IMR-90 (cell line): ENCODE results near the gene P2RX5. TPM values are rescaled to one million over a fixed set of nuclear protein-coding genes. Genes with fewer than 3 reads are reported as not detected.

Experiments used
- ATAC-seq: fragments of 200-7000 bp; cut with Tn5 transposase; 2 replicates; pipeline ENCODE4 v1.9.1; 2020; ENCODE audit warnings: low read depth, mild to moderate bottlenecking, moderate library complexity
- BruUV-seq: library from RNA; stranded (reverse); fragments of 400-500 nt; replicated peaks from 2 replicates; lab custom pipeline; 2021; lab: Mats Ljungman, UMichigan
- CTCF ChIA-PET: fragments of 300-600 bp; formaldehyde crosslinking; extraction: SDS; loops from one replicate; lab custom pipeline; 2021; ENCODE audit warnings: antibody characterized with exemption; lab: Yijun Ruan, JAX
- POLR2A ChIA-PET: fragments of 300-600 bp; sonication (Branson Sonifier 250); formaldehyde crosslinking; loops from one replicate; lab custom pipeline; 2022; ENCODE audit warnings: antibody characterized with exemption; ENCODE audit not compliant: unreplicated experiment; lab: Charles Lee
- DNase-seq: peaks from one replicate; pipeline ENCODE4 v3.0.0; 2013
- H2AFZ ChIP-seq: replicated peaks from 2 replicates; pipeline ENCODE3; 2013; ENCODE audit warnings: low read length, mild to moderate bottlenecking; ENCODE audit not compliant: poor library complexity
- H2AK5ac ChIP-seq: 2 replicates; pipeline ENCODE4 v1.6.1; 2013; ENCODE audit warnings: low read depth, low read length, inconsistent platforms
- H2AK9ac ChIP-seq: replicated peaks from 2 replicates; pipeline ENCODE3; 2013; ENCODE audit warnings: mild to moderate bottlenecking, low read depth, low read length, moderate library complexity; ENCODE audit not compliant: poor library complexity
- H2BK120ac ChIP-seq: 2 replicates; pipeline ENCODE4 v1.6.1; 2013; ENCODE audit warnings: low read depth, low read length, inconsistent platforms
- H2BK15ac ChIP-seq: 3 replicates; pipeline ENCODE4 v1.6.1; 2013; ENCODE audit warnings: low read depth, low read length, inconsistent platforms
- H2BK20ac ChIP-seq: 2 replicates; pipeline ENCODE4 v1.6.1; 2013; ENCODE audit warnings: low read depth, mild to moderate bottlenecking, inconsistent platforms, low read length, moderate library complexity
- H2BK5ac ChIP-seq: 2 replicates; pipeline ENCODE4 v1.6.1; 2013; ENCODE audit warnings: mild to moderate bottlenecking, low read depth, low read length, inconsistent platforms; ENCODE audit not compliant: poor library complexity, severe bottlenecking
- H3K14ac ChIP-seq: replicated peaks from 2 replicates; pipeline ENCODE4 v1.6.1; 2013; ENCODE audit warnings: low read depth, low read length, inconsistent platforms
- H3K18ac ChIP-seq: 2 replicates; pipeline ENCODE4 v1.6.1; 2013; ENCODE audit warnings: low read depth, low read length, control low read depth
- H3K23ac ChIP-seq: 2 replicates; pipeline ENCODE4 v1.6.1; 2013; ENCODE audit warnings: low read depth, low read length, inconsistent platforms
- H3K27ac ChIP-seq: 2 replicates; pipeline ENCODE4 v1.5.1; 2013; ENCODE audit warnings: mild to moderate bottlenecking, control low read depth, low read length; ENCODE audit not compliant: insufficient read depth
- H3K27me3 ChIP-seq: 2 replicates; pipeline ENCODE4 v1.6.1; 2013; ENCODE audit warnings: low read length; ENCODE audit not compliant: control insufficient read depth, insufficient read depth
- H3K36me3 ChIP-seq: 2 replicates; pipeline ENCODE4 v1.6.1; 2013; ENCODE audit warnings: low read length, mixed read lengths; ENCODE audit not compliant: control insufficient read depth, insufficient read depth
- H3K4ac ChIP-seq: 2 replicates; pipeline ENCODE4 v1.6.1; 2013; ENCODE audit warnings: low read depth, low read length, inconsistent platforms
- H3K4me1 ChIP-seq: 2 replicates; pipeline ENCODE4 v1.6.1; 2013; ENCODE audit warnings: low read length, mixed read lengths; ENCODE audit not compliant: control insufficient read depth, insufficient read depth
- H3K4me2 ChIP-seq: 2 replicates; pipeline ENCODE4 v1.6.1; 2013; ENCODE audit warnings: low read depth, mild to moderate bottlenecking, control low read depth, low read length, moderate library complexity
- H3K4me3 ChIP-seq: 2 replicates; pipeline ENCODE4 v1.5.1; 2013; ENCODE audit warnings: low read depth, mild to moderate bottlenecking, control low read depth, low read length, moderate library complexity; ENCODE audit not compliant: insufficient read depth
- H3K56ac ChIP-seq: 2 replicates; pipeline ENCODE4 v1.6.1; 2013; ENCODE audit warnings: low read length, inconsistent platforms; ENCODE audit not compliant: insufficient read depth; ENCODE audit errors: extremely low read depth
- H3K79me1 ChIP-seq, 2 experiments: 2 replicates each; pipeline ENCODE4 v1.6.1; 2013; ENCODE audit warnings: low read length in 2 of 2, inconsistent platforms in 1 of 2, low read depth in 1 of 2
- H3K9ac ChIP-seq: 2 replicates; pipeline ENCODE4 v1.6.1; 2013; ENCODE audit warnings: low read depth, low read length, control low read depth
- H3K9me1 ChIP-seq: 2 replicates; pipeline ENCODE4 v1.6.1; 2013; ENCODE audit warnings: low read length, inconsistent platforms; ENCODE audit not compliant: insufficient read depth
- H3K9me3 ChIP-seq: 2 replicates; pipeline ENCODE4 v1.6.1; 2013; ENCODE audit warnings: low read length; ENCODE audit not compliant: control insufficient read depth, insufficient read depth
- H4K20me1 ChIP-seq: 2 replicates; pipeline ENCODE4 v1.6.1; 2013; ENCODE audit warnings: low read length, inconsistent platforms; ENCODE audit not compliant: insufficient read depth
- H4K5ac ChIP-seq: 2 replicates; pipeline ENCODE4 v1.6.1; 2013; ENCODE audit warnings: mild to moderate bottlenecking, low read depth, low read length, control low read depth
- H4K8ac ChIP-seq, 2 experiments: 2 replicates each; pipeline ENCODE4 v1.6.1; 2013; ENCODE audit warnings: low read depth in 2 of 2, low read length in 2 of 2, control low read depth in 1 of 2, inconsistent platforms in 1 of 2
- H4K91ac ChIP-seq: 2 replicates; pipeline ENCODE4 v1.6.1; 2013; ENCODE audit warnings: low read depth, low read length, inconsistent platforms; ENCODE audit not compliant: insufficient read depth
- BHLHE40 ChIP-seq: fragments of 150-350 bp; IDR thresholded peaks from 2 replicates; pipeline ENCODE4 v1.6.1; 2016; ENCODE audit warnings: mild to moderate bottlenecking, low read depth, low read length
- FOS ChIP-seq: fragments of 150-350 bp; IDR thresholded peaks from 2 replicates; pipeline ENCODE4 v1.6.1; 2016; ENCODE audit warnings: low read depth, low read length
- MAZ ChIP-seq: IDR thresholded peaks from 2 replicates; pipeline ENCODE4 v1.6.1; 2012; ENCODE audit warnings: low read depth, mild to moderate bottlenecking, low read length, improper control_type of control experiment, moderate library complexity, borderline replicate concordance
- MXI1 ChIP-seq: IDR thresholded peaks from 2 replicates; pipeline ENCODE4 v1.6.1; 2012; ENCODE audit warnings: low read depth, mild to moderate bottlenecking, low read length, moderate library complexity, borderline replicate concordance
- WGBS, 2 experiments: methylation state at CpG; one replicate each; pipeline versions ENCODE4 v1.1.5 to v1.1.7; 2013; ENCODE audit warnings: missing lambda C conversion rate in 2 of 2; ENCODE audit not compliant: insufficient read length in 1 of 2; ENCODE audit errors: extremely low coverage in 2 of 2; 5-methylcytosine and 5-hydroxymethylcytosine counted together
- dilution Hi-C: fragments of 300-500 bp; cut with HindIII; formaldehyde crosslinking; loops from one replicate; pipeline ENCODE4 v1.14.3; 2018; ENCODE audit warnings: low sequenced_read_pairs; ENCODE audit not compliant: unreplicated experiment
- in situ Hi-C: fragments of 300-500 bp; cut with MboI; formaldehyde crosslinking; loops from 3 replicates; pipeline ENCODE4 v1.14.3; 2019; ENCODE audit warnings: low sequenced_read_pairs, inconsistent platforms, mixed read lengths
- intact Hi-C: fragments of 100-400 bp; cut with micrococcal nuclease; formaldehyde crosslinking; loops from 2 replicates; pipeline ENCODE4 v1.10.0; 2022
- polyA plus RNA-seq, 3 experiments: library from polyadenylated mRNA; depleted of rRNA; stranded (reverse); fragments of >200 nt; gene quantifications; 2 replicates each; pipeline ENCODE4 v1.2.3, GENCODE V29; 2012; ENCODE audit warnings: low replicate concordance in 1 of 3
- total RNA-seq: library from RNA; depleted of rRNA; stranded (reverse); fragments of >200 nt; gene quantifications from 2 replicates; pipeline ENCODE4 v1.2.3, GENCODE V29; 2012
- TF ChIP-seq, protein P1 (sequence below): fragments of 150-350 bp; IDR thresholded peaks from 2 replicates; pipeline ENCODE4 v1.6.1; 2017; ENCODE audit warnings: mild to moderate bottlenecking, antibody characterized with exemption, low read length, low read depth
- TF ChIP-seq, protein P2 (sequence below): fragments of 150-350 bp; IDR thresholded peaks from 2 replicates; pipeline ENCODE4 v1.6.1; 2016; ENCODE audit warnings: low read depth, mild to moderate bottlenecking, low read length, moderate library complexity, borderline replicate concordance

P2RX5 gene
- total and polyA plus RNA-seq, 2 of the 4 experiments (the other 2 are of a cell fraction): 1.8 to 3.7 TPM

DNA sequence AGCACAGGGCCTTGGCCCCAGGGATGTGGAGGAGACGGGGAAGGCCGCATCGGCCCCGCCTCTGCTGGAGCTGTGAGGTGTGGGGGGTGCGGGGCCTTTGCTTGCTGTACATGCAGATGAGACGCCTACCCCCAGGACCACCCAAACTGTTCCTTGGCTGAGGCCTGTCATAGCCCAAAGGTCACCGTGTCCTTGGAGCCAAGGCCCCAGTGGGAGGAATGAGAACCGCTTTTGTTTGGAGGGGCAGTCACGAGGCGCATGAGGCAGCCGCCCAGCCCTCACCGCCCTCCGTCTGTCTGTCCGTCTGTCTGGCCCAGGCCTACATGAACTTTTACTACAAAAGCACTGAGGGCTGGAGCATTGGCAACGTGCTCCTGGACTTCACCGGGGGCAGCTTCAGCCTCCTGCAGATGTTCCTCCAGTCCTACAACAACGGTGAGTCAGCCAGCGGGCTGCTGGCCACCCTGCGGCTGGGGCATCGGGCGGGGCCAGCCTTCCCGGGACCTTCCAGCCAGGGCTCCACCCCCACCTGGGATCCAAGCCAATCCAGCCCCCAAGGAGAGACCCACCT lies 36.3 kb downstream of the P2RX5 start:
- dilution Hi-C loops: no loop called here
- Histone ChIP-seq H3K4me2 (no peak overlapping the region), H4K5ac (no peak overlapping the region), H3K27ac (peak overlapping the region; percentile 66), H3K4me1 (peaks cover 8% of the 10 kb centered on the region), H3K9me3 (no peaks in the 10 kb centered on the region), H2BK5ac (no peak overlapping the region), H3K79me1 (peaks cover 0 to 28% of the 10 kb centered on the region in 2 experiments; a peak in 2 of 4 replicates), H4K91ac (no peak overlapping the region), H3K23ac (no peak overlapping the region), H2BK20ac (no peak overlapping the region), H2BK15ac (no peak overlapping the region), H3K14ac (peak overlapping the region; percentile 52; the same call in 1 of the 2 replicates), H4K20me1 (peaks cover 39% of the 10 kb centered on the region), H3K27me3 (no peaks in the 10 kb centered on the region), H3K4me3 (no peak overlapping the region), H3K36me3 (peaks cover 35% of the 10 kb centered on the region), H3K18ac (peak overlapping the region; percentile 38; the same call in 1 of the 2 replicates), H3K56ac (no peak overlapping the region; the same call in 1 of the 2 replicates), H2AK5ac (peak overlapping the region; percentile 20), H2AFZ (peak overlapping the region; percentile 16), H4K8ac (peak overlapping the region in 1 of 2 experiments; percentile 70; a peak in 1 of 4 replicates), H3K9ac (no peak overlapping the region), H3K4ac (peak overlapping the region; percentile 62), H2AK9ac (peak overlapping the region; percentile 2), H2BK120ac (no peak overlapping the region), H3K9me1 (peaks cover 18% of the 10 kb centered on the region)
- TF ChIP-seq FOS: peak; percentile 61; the same call in 1 of the 2 replicates
- peak; percentile 66; the same call in 1 of the 2 replicates for TF ChIP-seq MAZ
- TF ChIP-seq, protein P1, sequence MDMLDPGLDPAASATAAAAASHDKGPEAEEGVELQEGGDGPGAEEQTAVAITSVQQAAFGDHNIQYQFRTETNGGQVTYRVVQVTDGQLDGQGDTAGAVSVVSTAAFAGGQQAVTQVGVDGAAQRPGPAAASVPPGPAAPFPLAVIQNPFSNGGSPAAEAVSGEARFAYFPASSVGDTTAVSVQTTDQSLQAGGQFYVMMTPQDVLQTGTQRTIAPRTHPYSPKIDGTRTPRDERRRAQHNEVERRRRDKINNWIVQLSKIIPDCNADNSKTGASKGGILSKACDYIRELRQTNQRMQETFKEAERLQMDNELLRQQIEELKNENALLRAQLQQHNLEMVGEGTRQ: 0 out of 2 replicates have a peak, but pooled peaks have one; percentile 14
- peak; percentile 76 for TF ChIP-seq MXI1
- TF ChIP-seq, protein P2, sequence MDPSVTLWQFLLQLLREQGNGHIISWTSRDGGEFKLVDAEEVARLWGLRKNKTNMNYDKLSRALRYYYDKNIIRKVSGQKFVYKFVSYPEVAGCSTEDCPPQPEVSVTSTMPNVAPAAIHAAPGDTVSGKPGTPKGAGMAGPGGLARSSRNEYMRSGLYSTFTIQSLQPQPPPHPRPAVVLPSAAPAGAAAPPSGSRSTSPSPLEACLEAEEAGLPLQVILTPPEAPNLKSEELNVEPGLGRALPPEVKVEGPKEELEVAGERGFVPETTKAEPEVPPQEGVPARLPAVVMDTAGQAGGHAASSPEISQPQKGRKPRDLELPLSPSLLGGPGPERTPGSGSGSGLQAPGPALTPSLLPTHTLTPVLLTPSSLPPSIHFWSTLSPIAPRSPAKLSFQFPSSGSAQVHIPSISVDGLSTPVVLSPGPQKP: no peak
- TF ChIP-seq BHLHE40: 0 out of 2 replicates have a peak, but pooled peaks have one; percentile 6
- ChIA-PET POLR2A (interaction anchor here (0.6 kb wide), 1 partner anchor 58 kb away, joined by 3 read pairs; no protein-coding TSS in a partner anchor), CTCF (no interaction called here)
- peak; percentile 83 for DNase-seq
- intact Hi-C loops: no loop called here
- ATAC-seq: peak; percentile 77
- no TSS peak for BruUV-seq
- in situ Hi-C loops: no loop called here
- WGBS, 2 experiments: no CpG with 5 or more reads among the region's 22 CpGs
